H7 (cell line): ENCODE measurements around the gene RUBCNL. TPM values are rescaled to one million over a fixed set of nuclear protein-coding genes. Genes with fewer than 3 reads are reported as not detected.
"Not testable (repeated sequence)": the region's sequence is repeated elsewhere in the genome, so short reads cannot be mapped to it uniquely, and the experiment has no call there.

Experiments
- DNase-seq: peaks from one replicate; pipeline ENCODE4 v3.0.0; 2012
- H3K27me3 ChIP-seq: 2 replicates; pipeline ENCODE4 v1.6.0; 2011; ENCODE audit warnings: mild to moderate bottlenecking, low read length; ENCODE audit not compliant: control insufficient read depth, insufficient read depth
- H3K36me3 ChIP-seq: replicated peaks from 2 replicates; pipeline ENCODE4 v1.5.1; 2011; ENCODE audit warnings: low read length; ENCODE audit not compliant: control insufficient read depth, insufficient read depth
- H3K4me3 ChIP-seq: 2 replicates; pipeline ENCODE4 v1.5.1; 2011; ENCODE audit warnings: low read depth, mild to moderate bottlenecking, control low read depth, low read length, moderate library complexity; ENCODE audit not compliant: insufficient read depth
- total RNA-seq: library from RNA; depleted of rRNA; stranded (reverse); fragments of >200 nt; shearing (Covaris generic); gene quantifications from 2 replicates; pipeline ENCODE4 v1.2.3, GENCODE V29; 2014; rRNA removed

The RUBCNL gene
- total RNA-seq = 3.2 and 5.6 TPM in 2 replicates

- DNase-seq = peak; percentile 87
- peaks cover 44% of the 10 kb centered on the region for H3K27me3 ChIP-seq
- H3K4me3 ChIP-seq = peak within 1 kb of the TSS; percentile 64
- no peaks in the 10 kb centered on the region for H3K36me3 ChIP-seq
Measured at GRCh38 chr13:46387064-46387851, at the start of gene RUBCNL. TSS of gene RUBCNL (minus strand) at chr13:46387252. CDS start at chr13:46372475, 14,777 bp downstream.

GRCh38 chr13:46429558-46429957 is 42.5 kb upstream of the RUBCNL start:
- not testable (repeated sequence) for H3K36me3 ChIP-seq, H3K27me3 ChIP-seq, DNase-seq, H3K4me3 ChIP-seq

- Histone ChIP-seq H3K36me3 (no peaks in the 10 kb centered on the region), H3K4me3 (no peak overlapping the region), H3K27me3 (no peaks in the 10 kb centered on the region)
- no peak for DNase-seq
Measured at GRCh38 chr13:46405457-46405856, 18.4 kb upstream of the RUBCNL start.

GRCh38 chr13:46404733-46405100 is 17.7 kb upstream of the RUBCNL start:
- DNase-seq = no peak
- Histone ChIP-seq H3K4me3 (no peak overlapping the region), H3K27me3 (no peaks in the 10 kb centered on the region), H3K36me3 (no peaks in the 10 kb centered on the region)

GRCh38 chr13:46403851-46404732 is 17.0 kb upstream of the RUBCNL start:
- Histone ChIP-seq H3K27me3 (no peaks in the 10 kb centered on the region), H3K36me3 (no peaks in the 10 kb centered on the region), H3K4me3 (no peak overlapping the region)
- DNase-seq = no peak

GRCh38 chr13:46402178-46402577 is 15.1 kb upstream of the RUBCNL start:
- Histone ChIP-seq H3K27me3 (no peaks in the 10 kb centered on the region), H3K4me3 (no peak overlapping the region), H3K36me3 (no peaks in the 10 kb centered on the region)
- no peak for DNase-seq

GRCh38 chr13:46401432-46401831 is 14.4 kb upstream of the RUBCNL start:
- no peak overlapping the region for H3K4me3 ChIP-seq
- no peaks in the 10 kb centered on the region for H3K27me3 ChIP-seq
- DNase-seq = no peak
- H3K36me3 ChIP-seq = no peaks in the 10 kb centered on the region

- no peak overlapping the region for H3K4me3 ChIP-seq
- no peaks in the 10 kb centered on the region for H3K27me3 ChIP-seq
- H3K36me3 ChIP-seq = no peaks in the 10 kb centered on the region
- no peak for DNase-seq
Measured at GRCh38 chr13:46396341-46396740, 9.3 kb upstream of the RUBCNL start.

- Histone ChIP-seq H3K36me3 (no peaks in the 10 kb centered on the region), H3K27me3 (peaks cover 11% of the 10 kb centered on the region), H3K4me3 (no peak overlapping the region)
- DNase-seq = no peak
Measured at GRCh38 chr13:46392967-46393366, 5.9 kb upstream of the RUBCNL start.

- Histone ChIP-seq H3K4me3 (no peak overlapping the region), H3K36me3 (no peaks in the 10 kb centered on the region), H3K27me3 (peaks cover 41% of the 10 kb centered on the region)
- DNase-seq = no peak
Measured at GRCh38 chr13:46389457-46390451, 2.7 kb upstream of the RUBCNL start.

- Histone ChIP-seq H3K36me3 (no peaks in the 10 kb centered on the region), H3K4me3 (no peak overlapping the region), H3K27me3 (peaks cover 44% of the 10 kb centered on the region)
- DNase-seq = no peak
Measured at GRCh38 chr13:46388846-46389245, 1.8 kb upstream of the RUBCNL start.

- DNase-seq = no peak
- no peaks in the 10 kb centered on the region for H3K36me3 ChIP-seq
- peaks cover 44% of the 10 kb centered on the region for H3K27me3 ChIP-seq
- no peak overlapping the region for H3K4me3 ChIP-seq
Measured at GRCh38 chr13:46388308-46388707, 1.3 kb upstream of the RUBCNL start.

GRCh38 chr13:46386392-46387063 is 524 bp downstream of the RUBCNL start:
- peak; percentile 56 for DNase-seq
- Histone ChIP-seq H3K4me3 (peak overlapping the region; percentile 64), H3K36me3 (no peaks in the 10 kb centered on the region), H3K27me3 (peaks cover 44% of the 10 kb centered on the region)
